OCI-LY7 (cell line): Measurements from ENCODE around the gene MYH6.

Experiments used
- CTCF ChIP-seq: fragments of 200-600 bp; sonication (generic); conservative IDR thresholded peaks from 2 replicates; pipeline ENCODE4 v1.5.1; 2014; ENCODE audit warnings: mild to moderate bottlenecking, antibody characterized with exemption, low read length, moderate library complexity, mixed read lengths
- EZH2phosphoT487 ChIP-seq: fragments of 200-600 bp; sonication (generic); IDR thresholded peaks from 2 replicates; pipeline ENCODE4 v1.6.1; 2018; ENCODE audit warnings: low read depth, borderline replicate concordance, mild to moderate bottlenecking, mixed run types, antibody characterized with exemption, low read length, moderate library complexity, mixed read lengths

- TF ChIP-seq CTCF: no peak
- no peak for TF ChIP-seq EZH2phosphoT487
Measured at GRCh38 chr14:23386999-23387398, 21.1 kb downstream of the MYH6 start.
